NCI-H524 treated with DMSO at 0.1 percent for 48 hours (cell line): ENCODE results near the gene SYCP3.

Experiments used
- DNase-seq: peaks from one replicate; lab custom pipeline; 2025; lab: John Stamatoyannopoulos, UW

SYCP3 gene

DNA sequence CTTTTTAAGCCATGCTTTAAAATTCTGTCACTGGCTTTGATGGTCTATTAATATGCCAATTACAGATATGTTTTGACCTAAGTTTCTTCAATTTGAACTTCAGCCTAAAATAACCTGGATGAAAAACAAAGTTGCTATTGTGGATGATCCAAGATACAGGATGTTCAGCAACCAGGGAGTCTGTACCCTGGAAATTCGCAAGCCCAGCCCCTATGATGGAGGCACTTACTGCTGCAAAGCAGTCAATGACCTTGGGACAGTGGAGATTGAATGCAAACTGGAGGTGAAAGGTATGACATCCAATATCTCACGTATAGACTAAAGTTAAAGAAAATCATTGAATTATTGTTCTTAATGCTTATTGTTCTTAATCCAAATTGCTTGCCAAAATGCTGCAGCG is 59.0 kb downstream of the SYCP3 start:
- no peak for DNase-seq
